Caki2 (cell line): ENCODE measurements around the gene TMTC3. TPM values are rescaled to one million over a fixed set of nuclear protein-coding genes. Genes with fewer than 3 reads are reported as not detected.

ENCODE experiments used
- DNase-seq: peaks from one replicate; pipeline ENCODE4 v3.0.0-alpha.2; 2015; ENCODE audit warnings: low read depth
- in situ Hi-C: cut with HindIII; loops from 2 replicates; pipeline ENCODE4 v1.10.0; 2016; ENCODE audit warnings: low sequenced_read_pairs, low pct_unique_long_range_greater_than_20kb, mixed read lengths
- total RNA-seq: library from RNA; depleted of rRNA; stranded (reverse); fragments of >200 nt; shearing (Covaris generic); gene quantifications from 2 replicates; pipeline ENCODE4 v1.2.3, GENCODE V29; 2014; ENCODE audit warnings: low replicate concordance

The TMTC3 gene
- total RNA-seq, 1 experiment from 2014 or later = 21.9 TPM

DNA sequence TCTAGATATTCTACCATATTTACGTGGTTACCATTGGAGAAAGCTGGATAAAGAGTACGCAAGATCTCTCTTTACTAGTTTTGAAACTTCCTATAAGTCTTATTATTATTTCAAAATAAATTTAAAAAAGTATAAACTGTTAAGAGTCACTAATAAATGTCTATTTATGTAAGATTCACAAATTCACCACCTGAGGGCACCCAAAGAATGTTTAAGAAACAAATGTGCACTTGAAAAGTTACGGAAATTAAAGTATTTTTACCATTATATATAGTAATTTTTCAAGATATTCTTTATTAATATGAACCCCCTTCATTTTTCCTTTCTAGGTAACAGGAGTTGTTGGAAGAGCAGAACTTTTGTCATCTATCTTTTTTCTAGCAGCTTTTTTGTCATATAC is 11.9 kb downstream of the TMTC3 start:
- in situ Hi-C loops = no loop called here
- DNase-seq = no peak

- no peak for DNase-seq
Measured at GRCh38 chr12:88156075-88156654, 14.1 kb downstream of the TMTC3 start.

DNA sequence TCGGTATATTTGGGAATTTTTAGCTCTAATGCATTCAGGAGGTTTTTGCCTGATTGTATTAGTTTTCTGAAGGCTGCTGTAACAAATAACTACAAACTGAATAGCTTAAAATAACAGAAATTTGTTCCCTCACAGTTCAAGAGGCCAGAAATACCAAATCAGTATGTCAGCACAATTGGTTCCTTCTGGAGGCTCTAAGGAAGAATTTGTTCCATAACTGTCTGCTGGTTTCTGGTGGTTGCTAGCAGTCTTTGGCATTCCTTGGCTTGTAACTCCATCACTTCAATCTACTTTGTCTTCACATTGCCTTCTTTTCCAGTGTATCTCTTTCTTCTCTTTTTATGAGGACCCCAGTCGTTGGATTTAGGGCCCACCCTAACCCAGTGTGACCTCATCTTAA is 21.3 kb downstream of the TMTC3 start:
- no peak for DNase-seq
- in situ Hi-C loops = no loop called here

More at GRCh38 chr12:88156075-88156654, 14.1 kb downstream of the TMTC3 start:
- in situ Hi-C loops = no loop called here

GRCh38 chr12:88166179-88166578 is 24.1 kb downstream of the TMTC3 start:
- DNase-seq = no peak
- in situ Hi-C loops = no loop called here

DNA sequence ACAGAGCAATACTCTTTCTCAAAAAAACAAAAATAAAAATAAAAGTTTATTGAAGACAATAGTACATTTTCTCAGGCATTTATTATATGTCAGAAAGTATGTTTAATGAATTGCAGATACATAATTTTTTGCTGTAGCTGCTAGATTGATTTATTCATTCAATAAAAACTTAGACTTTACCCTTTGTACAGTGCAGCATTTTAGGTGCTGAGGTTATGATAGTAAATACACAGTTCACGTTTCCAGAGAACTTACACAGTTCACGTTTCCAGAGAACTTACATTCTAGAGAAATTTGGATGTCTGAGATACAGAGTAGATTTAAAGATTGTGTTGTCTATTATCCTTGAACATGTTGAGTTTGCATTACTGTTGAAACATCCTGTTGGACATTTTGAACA is 25.3 kb downstream of the TMTC3 start:
- no peak for DNase-seq
- in situ Hi-C loops = no loop called here

DNA sequence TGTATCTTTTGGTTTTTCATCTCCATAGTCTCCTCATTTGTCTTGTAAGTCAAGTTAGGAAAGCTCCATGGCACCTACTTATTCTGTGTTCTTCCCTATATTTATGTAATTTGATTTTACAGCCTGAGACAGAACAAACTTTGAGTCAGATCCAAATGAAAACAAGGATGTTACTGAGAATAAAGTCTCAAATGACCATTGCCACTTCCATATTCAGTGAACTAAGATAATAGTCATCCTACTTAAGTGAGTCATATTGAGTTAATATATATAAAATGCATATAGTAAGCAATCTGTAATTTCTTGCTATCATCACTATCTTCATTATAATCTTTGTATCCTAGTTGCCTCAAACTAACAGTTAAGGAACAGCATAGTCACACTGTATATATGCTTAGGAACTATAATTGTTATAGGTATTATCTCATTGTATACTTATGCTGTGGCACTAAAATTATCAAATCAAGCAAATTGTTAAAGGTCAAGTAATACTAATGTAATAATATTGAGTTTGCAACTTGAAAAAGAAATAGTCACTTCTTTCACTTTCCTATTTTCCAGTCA is 30.8 kb downstream of the TMTC3 start:
- no peak for DNase-seq
- in situ Hi-C loops = no loop called here

DNA sequence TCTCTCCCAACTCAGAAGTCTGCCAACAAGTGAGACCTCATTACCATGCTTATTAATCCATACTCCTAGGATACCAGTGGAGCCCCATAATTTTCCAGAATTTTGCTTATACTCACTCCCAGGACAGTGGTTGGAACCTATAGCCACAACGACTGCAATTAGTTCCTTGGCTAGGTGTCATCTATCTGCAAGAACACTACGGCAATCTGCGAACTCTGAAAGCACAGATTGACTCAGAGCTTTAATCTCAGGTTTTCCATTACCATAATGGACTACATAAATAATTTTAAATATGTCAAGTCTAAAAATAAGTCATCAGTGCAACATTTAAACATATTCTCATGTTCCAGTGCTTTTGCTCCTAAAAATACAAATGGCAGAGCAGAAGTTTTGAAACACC is 33.4 kb downstream of the TMTC3 start:
- DNase-seq = no peak
- in situ Hi-C loops = no loop called here

DNA sequence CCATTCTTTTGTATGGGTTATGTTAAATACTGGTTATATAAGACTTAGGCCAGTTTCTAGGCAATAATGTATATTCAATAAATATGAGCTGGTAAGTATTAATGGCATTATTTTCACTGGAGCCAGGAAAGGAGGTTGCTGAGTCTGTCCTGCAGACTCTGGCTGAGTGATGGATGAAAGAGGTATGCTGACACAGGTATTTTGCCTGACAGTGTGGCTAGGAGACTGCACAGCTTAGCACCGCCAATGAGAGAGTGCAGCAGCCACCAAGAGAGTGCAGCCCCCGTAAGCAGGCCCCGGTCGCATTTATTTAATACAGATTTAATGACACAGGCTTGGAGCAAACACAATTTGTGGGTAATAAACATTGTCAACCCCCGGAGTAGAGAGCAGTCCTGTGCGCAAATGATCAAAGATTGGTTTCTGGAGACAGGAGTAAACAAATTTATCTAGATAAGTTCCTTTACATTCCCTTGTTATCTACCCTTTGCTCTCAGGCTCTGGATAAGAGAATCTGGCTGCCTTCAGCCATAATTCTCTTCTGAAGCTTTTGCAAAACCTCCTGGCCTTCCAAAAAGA is 37.4 kb downstream of the TMTC3 start:
- no peak for DNase-seq
- in situ Hi-C loops = no loop called here

DNA sequence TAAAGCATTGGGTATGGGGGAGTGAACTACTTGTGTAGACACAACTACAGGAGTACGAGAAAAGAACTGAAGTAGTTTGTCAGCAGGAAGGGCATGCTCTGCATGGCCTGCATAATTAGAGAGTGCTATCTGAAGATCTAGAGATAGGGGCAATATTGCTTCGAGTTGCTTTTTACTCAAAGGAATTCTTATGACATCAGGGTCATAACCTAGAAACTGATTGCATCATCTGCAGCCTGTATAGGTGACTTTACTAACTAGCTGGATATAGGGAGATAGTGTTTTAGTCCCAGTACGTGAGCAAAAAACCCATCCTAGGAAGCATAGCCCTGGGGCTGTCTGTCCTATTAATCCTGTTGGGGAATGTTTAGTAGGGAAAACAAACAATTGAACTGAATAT is 39.8 kb downstream of the TMTC3 start:
- DNase-seq = no peak
- in situ Hi-C loops = no loop called here

DNA sequence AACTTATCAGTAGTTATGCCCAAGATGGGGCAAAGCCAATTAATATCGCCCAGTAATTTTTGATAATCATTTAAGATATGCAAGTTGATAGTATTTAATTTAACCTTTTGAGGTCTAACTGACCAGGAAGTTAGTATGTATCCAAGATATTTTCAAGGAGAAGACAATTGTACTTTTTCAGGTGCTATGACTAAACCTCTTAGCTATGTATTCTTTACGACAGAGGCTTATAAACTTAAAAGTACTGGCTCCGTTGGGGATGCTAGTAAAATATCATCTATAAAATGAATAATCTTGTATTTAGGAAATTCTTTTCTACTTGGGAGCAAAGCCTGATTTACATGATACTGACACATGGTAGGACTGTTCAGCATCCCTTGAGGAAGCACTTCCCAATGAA is 40.3 kb downstream of the TMTC3 start:
- in situ Hi-C loops = no loop called here
- no peak for DNase-seq

GRCh38 chr12:88184196-88184595 is 42.1 kb downstream of the TMTC3 start:
- in situ Hi-C loops = no loop called here
- DNase-seq = no peak

DNA sequence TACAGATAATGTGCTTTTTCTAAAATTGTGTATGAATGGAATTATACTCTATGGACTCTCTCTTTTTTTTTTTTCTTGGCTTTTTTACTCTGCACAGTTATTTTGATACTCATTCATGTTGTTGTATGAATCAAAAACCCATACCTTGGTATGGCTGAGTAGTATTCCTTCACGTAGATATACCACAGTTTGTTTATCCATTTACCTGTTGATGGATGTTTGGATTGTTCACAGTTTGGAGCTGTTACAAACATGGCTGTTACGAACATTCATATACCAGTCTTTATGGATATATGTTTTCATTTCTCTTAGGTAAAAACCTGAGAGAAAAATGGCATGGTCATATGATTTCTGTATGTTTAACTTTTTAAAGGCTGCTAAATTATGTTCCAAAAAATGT is 43.2 kb downstream of the TMTC3 start:
- in situ Hi-C loops = no loop called here

DNA sequence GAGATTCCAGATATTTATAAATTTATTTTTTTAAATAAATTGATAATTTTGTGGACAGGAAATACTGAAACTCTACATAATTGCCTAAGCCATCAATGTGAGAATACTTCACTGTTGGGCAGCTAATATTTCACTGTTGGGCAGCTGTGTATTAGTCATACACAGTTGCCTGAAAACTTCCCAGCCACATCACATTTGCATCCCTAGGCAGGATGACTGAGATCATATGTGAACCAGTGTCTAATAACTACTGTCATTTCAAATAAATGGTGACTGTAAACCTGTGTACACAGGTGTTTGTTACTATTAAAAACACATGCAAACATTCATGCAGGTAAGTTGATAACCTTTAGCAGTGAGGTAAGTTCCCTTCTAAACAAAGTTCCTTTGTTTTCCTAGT is 43.9 kb downstream of the TMTC3 start:
- in situ Hi-C loops = no loop called here
- peak; percentile 8 for DNase-seq

More for the DNA sequence above, 43.2 kb downstream of the TMTC3 start:
- DNase-seq = no peak

DNA sequence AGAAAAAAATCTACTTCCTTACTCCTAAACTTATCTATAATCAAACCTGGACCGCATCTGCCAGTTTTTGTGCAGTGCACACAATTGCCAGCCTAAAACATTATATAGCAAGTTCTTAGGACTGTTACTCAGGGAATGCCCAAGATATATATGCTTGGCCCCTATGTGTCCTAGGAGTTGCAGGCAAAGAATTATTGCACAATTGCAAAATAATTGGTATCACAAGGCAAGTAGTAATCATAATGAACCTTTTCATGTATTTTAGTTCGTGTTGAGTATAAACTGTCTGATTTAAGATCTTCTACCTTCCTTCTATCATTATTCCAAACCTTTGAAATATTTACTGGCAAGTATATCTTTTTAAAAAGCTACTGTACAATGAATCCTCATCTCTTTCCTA is 45.5 kb downstream of the TMTC3 start:
- in situ Hi-C loops = no loop called here
- no peak for DNase-seq

- in situ Hi-C loops = no loop called here
- DNase-seq = no peak
Measured at GRCh38 chr12:88188180-88188579, 46.1 kb downstream of the TMTC3 start.

DNA sequence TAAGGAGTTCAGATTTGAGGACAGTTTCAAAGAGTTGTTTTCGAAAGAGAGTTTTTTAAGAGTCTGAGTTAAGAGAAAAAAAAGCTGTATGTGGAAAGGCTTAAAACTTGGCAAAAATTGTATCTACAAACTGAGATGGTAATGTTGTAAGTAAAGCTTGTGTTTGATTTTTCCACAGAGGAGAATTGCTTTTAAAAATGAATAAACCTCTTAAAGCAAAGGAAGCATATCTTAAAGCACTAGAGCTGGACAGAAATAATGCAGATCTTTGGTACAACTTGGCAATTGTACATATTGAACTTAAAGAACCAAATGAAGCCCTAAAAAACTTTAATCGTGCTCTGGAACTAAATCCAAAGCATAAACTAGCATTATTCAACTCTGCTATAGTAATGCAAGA is 50.3 kb downstream of the TMTC3 start:
- in situ Hi-C loops = no loop called here
- no peak for DNase-seq

GRCh38 chr12:88194868-88195267 is 52.8 kb downstream of the TMTC3 start:
- in situ Hi-C loops = no loop called here
- DNase-seq = no peak

GRCh38 chr12:88200029-88200428 is 57.9 kb downstream of the TMTC3 start:
- in situ Hi-C loops = no loop called here
- DNase-seq = no peak

DNA sequence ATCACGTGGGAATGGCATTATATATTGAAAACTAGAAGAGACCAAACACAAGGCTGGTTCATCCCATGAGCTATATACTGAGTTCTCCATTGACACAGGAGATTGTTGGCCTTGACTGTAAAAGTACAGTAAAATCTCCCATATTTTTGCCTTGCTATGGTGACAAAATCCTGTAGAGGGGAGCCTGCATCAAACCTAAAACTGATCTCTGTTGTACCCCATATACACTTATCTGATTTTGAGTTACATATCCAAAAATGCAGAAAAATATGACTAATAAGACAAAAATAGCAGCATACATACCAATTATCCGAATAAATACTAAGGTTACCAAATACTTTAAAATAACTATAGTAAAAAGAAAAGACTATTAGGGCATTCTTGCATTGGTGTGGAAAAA is 60.4 kb downstream of the TMTC3 start:
- no peak for DNase-seq
- in situ Hi-C loops = no loop called here

GRCh38 chr12:88206601-88207000 is 64.5 kb downstream of the TMTC3 start:
- in situ Hi-C loops = no loop called here
- DNase-seq = no peak
